ENCODE results near the gene USP9X. TPM values are rescaled to one million over a fixed set of nuclear protein-coding genes. Genes with fewer than 3 reads are reported as not detected.
A peak's percentile ranks its signal among the peaks of the same experiment; 100 is the strongest.

The USP9X gene
- total RNA-seq, 1 experiment from 2014 or later, result 163 TPM

DNA sequence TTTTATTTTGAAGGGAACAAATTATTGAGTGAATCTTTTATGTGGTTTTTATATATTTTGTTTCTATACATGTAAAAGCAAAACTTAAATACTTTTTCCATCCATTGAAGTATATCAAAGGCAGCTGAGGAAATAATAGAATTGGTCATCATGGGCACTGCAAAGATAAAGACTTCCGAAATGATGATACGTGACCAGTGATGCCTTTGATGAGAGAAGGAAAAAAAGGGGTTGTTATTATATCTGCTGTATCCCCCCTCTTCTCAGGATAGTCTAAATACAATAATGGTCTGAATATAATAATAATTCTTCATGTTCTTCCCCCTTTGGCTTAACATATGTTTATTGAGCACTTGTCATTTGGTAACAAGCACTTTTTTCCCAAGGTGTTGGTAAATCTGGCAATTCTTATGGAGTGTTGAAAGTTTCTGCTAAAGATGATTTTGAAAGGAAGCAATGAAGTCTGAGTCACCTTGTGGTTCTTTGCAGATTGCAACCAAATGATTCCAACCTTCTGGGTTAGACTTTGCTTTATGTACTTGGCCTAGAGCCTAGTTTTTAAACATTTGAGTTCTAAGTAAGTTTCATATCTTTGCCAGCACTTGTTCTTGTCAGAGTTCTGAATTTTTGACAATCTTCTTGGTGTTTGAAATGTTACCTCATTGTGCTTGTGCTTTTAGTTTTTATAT lies 60.8 kb downstream of the USP9X start:
- POLR2A ChIA-PET, result interaction anchor here (0.6 kb wide), 1 partner anchor 11 kb away, joined by 3 read pairs; no protein-coding TSS in a partner anchor
- Mint-ChIP-seq H3K27ac (no peak overlapping the region), H3K36me3 (peaks cover 60% of the 10 kb centered on the region), H3K4me1 (no peaks in the 10 kb centered on the region), H3K9me3 (no peaks in the 10 kb centered on the region), H3K4me3 (no peak overlapping the region), H3K27me3 (ENCODE audit: low read depth) (no peaks in the 10 kb centered on the region)
- no peak for ATAC-seq
- no peak for TF ChIP-seq SP1 (CRISPR knock-in tag; conservative IDR thresholded peaks at IDR 0.05)
- no peak for TF ChIP-seq ZNF281 (CRISPR knock-in tag; IDR thresholded peaks at IDR 0.05)
- TF ChIP-seq NR2C2 (CRISPR knock-in tag; IDR thresholded peaks at IDR 0.05), result no peak
- TF ChIP-seq SMAD4 (CRISPR knock-in tag; IDR thresholded peaks at IDR 0.05), result no peak
- no peak for TF ChIP-seq ETV6 (CRISPR knock-in tag; IDR thresholded peaks at IDR 0.05)
- no peak for TF ChIP-seq FOXK1 (CRISPR knock-in tag; IDR thresholded peaks at IDR 0.05)
- TF ChIP-seq, protein P1, sequence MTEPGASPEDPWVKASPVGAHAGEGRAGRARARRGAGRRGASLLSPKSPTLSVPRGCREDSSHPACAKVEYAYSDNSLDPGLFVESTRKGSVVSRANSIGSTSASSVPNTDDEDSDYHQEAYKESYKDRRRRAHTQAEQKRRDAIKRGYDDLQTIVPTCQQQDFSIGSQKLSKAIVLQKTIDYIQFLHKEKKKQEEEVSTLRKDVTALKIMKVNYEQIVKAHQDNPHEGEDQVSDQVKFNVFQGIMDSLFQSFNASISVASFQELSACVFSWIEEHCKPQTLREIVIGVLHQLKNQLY (CRISPR knock-in tag; IDR thresholded peaks at IDR 0.05), result no peak
- TF ChIP-seq, protein P2, sequence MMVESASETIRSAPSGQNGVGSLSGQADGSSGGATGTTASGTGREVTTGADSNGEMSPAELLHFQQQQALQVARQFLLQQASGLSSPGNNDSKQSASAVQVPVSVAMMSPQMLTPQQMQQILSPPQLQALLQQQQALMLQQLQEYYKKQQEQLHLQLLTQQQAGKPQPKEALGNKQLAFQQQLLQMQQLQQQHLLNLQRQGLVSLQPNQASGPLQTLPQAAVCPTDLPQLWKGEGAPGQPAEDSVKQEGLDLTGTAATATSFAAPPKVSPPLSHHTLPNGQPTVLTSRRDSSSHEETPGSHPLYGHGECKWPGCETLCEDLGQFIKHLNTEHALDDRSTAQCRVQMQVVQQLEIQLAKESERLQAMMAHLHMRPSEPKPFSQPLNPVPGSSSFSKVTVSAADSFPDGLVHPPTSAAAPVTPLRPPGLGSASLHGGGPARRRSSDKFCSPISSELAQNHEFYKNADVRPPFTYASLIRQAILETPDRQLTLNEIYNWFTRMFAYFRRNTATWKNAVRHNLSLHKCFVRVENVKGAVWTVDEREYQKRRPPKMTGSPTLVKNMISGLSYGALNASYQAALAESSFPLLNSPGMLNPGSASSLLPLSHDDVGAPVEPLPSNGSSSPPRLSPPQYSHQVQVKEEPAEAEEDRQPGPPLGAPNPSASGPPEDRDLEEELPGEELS (CRISPR knock-in tag; IDR thresholded peaks at IDR 0.05), result no peak
- TF ChIP-seq ZNF396 (CRISPR knock-in tag; IDR thresholded peaks at IDR 0.05; ENCODE audit: borderline replicate concordance), result no peak
- TF ChIP-seq ZNF232 (CRISPR knock-in tag; IDR thresholded peaks at IDR 0.05), result no peak
- no peak for TF ChIP-seq OVOL2 (CRISPR knock-in tag; IDR thresholded peaks at IDR 0.05; ENCODE audit: borderline replicate concordance)
- no peak for TF ChIP-seq ZNF671 (CRISPR knock-in tag; IDR thresholded peaks at IDR 0.05)
- no peak for DNase-seq (ENCODE audit: low spot score)
- CTCF ChIA-PET, result no interaction called here

DNA sequence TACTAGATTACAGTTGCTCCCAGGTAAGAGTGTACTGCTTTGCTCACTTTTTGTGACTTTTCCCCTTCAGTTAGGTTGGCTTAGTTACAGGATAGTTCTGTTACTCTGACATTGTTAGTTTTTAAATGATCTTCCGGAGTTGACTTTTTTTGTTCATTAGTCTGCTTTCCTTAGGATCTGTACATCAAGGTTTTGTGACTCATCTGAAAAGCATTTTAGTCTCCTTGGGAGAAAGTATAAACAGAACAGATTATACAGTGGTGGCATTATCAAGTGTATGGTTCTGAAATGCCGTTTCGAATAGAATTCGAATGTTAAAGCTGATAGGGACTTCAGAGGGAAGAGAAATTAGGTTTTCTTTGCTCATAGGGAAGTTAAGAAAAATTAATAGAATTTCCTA lies 63.3 kb downstream of the USP9X start:
- Mint-ChIP-seq H3K27ac (peak overlapping the region; percentile 64), H3K36me3 (peaks cover 64% of the 10 kb centered on the region), H3K4me3 (no peak overlapping the region), H3K9me3 (no peaks in the 10 kb centered on the region), H3K4me1 (no peaks in the 10 kb centered on the region), H3K27me3 (ENCODE audit: low read depth) (no peaks in the 10 kb centered on the region)
- ChIA-PET POLR2A (no interaction called here), CTCF (no interaction called here)
- DNase-seq (ENCODE audit: low spot score), result no peak
- TF ChIP-seq ESRRA (CRISPR knock-in tag; IDR thresholded peaks at IDR 0.05; ENCODE audit: borderline replicate concordance) (no peak), CREB1 (CRISPR knock-in tag; IDR thresholded peaks at IDR 0.05) (no peak), ZNF425 (CRISPR knock-in tag; conservative IDR thresholded peaks at IDR 0.05) (no peak), PREB (CRISPR knock-in tag; IDR thresholded peaks at IDR 0.05; ENCODE audit: borderline replicate concordance) (no peak), JAZF1 (CRISPR knock-in tag; IDR thresholded peaks at IDR 0.05) (no peak)
- no peak for ATAC-seq
